Forelimb muscle (tissue), 1 donor: Measurements from ENCODE around the gene KLHL29. TPM values are rescaled to one million over a fixed set of nuclear protein-coding genes. Genes with fewer than 3 reads are reported as not detected.

ENCODE experiments used
- DNase-seq: peaks from one replicate; pipeline ENCODE4 v3.0.0-alpha.2; 2013; ENCODE audit warnings: low read depth
- polyA plus RNA-seq: library from polyadenylated mRNA; unstranded; fragments of 120-200 nt; gene quantifications from one replicate; pipeline ENCODE4 v1.2.1, GENCODE V29; 2013; ENCODE audit not compliant: insufficient read length

The KLHL29 gene
- polyA plus RNA-seq, 1 donor: 7.3 TPM

GRCh38 chr2:23677836-23678235, 292.9 kb downstream of the KLHL29 start:
- DNase-seq: no peak

GRCh38 chr2:23679044-23679443, 294.1 kb downstream of the KLHL29 start:
- DNase-seq: no peak

GRCh38 chr2:23680951-23681350, 296.0 kb downstream of the KLHL29 start:
- DNase-seq: no peak

GRCh38 chr2:23681356-23682140, 296.6 kb downstream of the KLHL29 start:
- DNase-seq: no peak

GRCh38 chr2:23682481-23682880, 297.5 kb downstream of the KLHL29 start:
- no peak for DNase-seq

- DNase-seq: no peak
These were observed 298.0 kb downstream of the KLHL29 start for GRCh38 chr2:23683001-23683400.

GRCh38 chr2:23684395-23685176, 299.6 kb downstream of the KLHL29 start:
- DNase-seq: no peak

- DNase-seq: no peak
These were observed 300.2 kb downstream of the KLHL29 start for GRCh38 chr2:23685181-23685580.

- DNase-seq: no peak
These were observed 300.7 kb downstream of the KLHL29 start for GRCh38 chr2:23685706-23686105.

GRCh38 chr2:23686405-23687029, 301.5 kb downstream of the KLHL29 start:
- no peak for DNase-seq

- no peak for DNase-seq
These were observed 302.2 kb downstream of the KLHL29 start for GRCh38 chr2:23687214-23687613.

- DNase-seq: no peak
These were observed 302.7 kb downstream of the KLHL29 start for GRCh38 chr2:23687713-23688112.

- no peak for DNase-seq
These were observed 303.6 kb downstream of the KLHL29 start for GRCh38 chr2:23688486-23689130.

GRCh38 chr2:23689131-23689700, 304.2 kb downstream of the KLHL29 start:
- no peak for DNase-seq

- DNase-seq: no peak
These were observed 304.9 kb downstream of the KLHL29 start for GRCh38 chr2:23689891-23690290.

GRCh38 chr2:23690421-23691105, 305.6 kb downstream of the KLHL29 start:
- no peak for DNase-seq

- no peak for DNase-seq
These were observed 306.1 kb downstream of the KLHL29 start for GRCh38 chr2:23691106-23691470.

- DNase-seq: no peak
These were observed 306.6 kb downstream of the KLHL29 start for GRCh38 chr2:23691565-23691964.

- DNase-seq: no peak
These were observed 307.3 kb downstream of the KLHL29 start for GRCh38 chr2:23692263-23692662.

GRCh38 chr2:23692851-23693605, 308.0 kb downstream of the KLHL29 start:
- no peak for DNase-seq

GRCh38 chr2:23693606-23693951, 308.6 kb downstream of the KLHL29 start:
- DNase-seq: no peak
